NCI-H1930 (cell line): ENCODE data around the gene CUTA.

Experiments
- DNase-seq, 2 experiments: peaks; one replicate each; lab custom pipeline; 2025; lab: John Stamatoyannopoulos, UW

CUTA gene

DNA sequence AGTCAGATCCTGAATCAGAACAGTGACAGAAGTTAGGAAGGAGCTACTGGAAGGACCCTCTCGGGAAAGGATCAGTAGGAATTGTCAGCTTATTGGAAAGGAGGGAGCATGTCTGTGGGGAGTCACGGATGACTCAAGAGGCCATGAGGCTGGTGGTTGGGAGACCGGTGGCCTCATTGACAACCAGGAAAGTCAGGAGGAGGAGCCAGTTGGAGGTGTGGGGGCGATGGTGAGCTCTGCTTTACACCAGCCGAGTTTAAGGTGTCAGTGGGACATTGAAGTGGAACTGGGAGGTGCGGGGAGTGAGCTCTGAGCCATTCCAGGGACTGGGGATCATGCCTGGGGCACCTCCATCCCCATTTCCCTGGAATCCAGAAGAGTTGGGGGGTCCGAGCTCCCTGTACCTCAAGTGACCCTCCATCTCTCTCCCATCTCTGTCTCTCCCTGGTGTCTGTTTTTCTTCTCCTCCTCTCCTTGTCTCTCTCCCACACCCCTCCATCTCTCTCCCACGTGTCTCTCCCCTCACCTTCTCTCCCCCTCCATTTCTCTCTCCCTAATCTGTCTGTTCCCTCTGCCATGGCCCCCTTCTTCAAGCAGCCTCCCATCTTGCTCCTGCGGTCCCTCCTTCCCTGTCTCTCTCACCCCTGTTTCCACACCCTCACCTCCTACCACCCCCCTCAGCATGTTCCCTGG, 22.2 kb upstream of the CUTA start:
- no peak for DNase-seq

DNA sequence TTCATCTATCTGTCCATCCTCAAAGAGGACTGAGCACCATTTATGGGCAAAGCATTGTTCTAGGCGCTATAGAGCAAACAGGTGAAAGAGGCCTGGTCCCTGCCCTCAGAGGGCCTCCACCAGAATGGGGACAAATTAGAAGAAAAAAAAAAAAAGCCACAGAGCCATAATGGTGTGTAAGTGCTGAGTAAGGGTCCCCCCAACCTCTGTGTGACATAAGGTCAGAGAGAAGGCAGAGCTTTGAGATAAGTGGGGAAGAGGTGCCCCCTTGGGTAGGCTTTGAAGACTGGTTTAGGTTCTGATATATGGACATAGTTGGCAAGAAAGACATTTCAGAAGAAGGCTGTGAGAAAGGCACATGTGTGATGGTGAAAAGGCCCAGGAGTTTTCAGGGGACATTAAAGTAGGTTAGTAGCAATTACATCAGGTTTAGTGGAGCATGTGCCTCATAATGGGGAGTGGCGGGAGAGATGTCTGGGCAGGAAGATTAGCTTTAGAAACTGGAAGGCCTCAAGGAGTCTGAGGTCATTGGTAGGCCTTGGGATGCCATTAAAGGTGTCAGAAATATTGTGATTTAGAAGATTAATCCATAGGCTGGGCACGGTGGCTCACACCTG, 21.2 kb upstream of the CUTA start:
- no peak for DNase-seq

DNA sequence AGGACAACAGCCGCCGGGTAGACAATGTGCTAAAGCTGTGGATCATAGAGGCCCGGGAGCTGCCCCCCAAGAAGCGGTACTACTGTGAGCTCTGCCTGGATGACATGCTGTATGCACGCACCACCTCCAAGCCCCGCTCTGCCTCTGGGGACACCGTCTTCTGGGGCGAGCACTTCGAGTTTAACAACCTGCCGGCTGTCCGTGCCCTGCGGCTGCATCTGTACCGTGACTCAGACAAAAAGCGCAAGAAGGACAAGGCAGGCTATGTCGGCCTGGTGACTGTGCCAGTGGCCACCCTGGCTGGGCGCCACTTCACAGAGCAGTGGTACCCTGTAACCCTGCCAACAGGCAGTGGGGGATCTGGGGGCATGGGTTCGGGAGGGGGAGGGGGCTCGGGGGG, 19.8 kb upstream of the CUTA start:
- no peak for DNase-seq

DNA sequence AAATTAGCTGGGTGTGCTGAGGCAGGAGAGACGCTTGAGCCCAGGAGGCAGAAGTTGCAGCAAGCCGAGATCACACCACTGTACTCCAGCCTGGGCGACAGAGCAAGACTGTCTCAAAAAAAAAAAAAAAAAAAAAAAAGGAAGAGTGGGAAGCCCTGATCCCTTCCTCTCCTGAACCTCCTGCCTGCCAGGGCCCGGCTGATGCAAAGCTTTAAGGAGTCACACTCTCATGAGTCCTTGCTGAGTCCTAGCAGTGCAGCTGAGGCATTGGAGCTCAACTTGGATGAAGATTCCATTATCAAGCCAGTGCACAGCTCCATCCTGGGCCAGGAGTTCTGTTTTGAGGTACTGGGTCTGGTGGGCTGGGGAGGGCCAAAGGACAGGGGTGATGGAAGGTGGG, 17.1 kb upstream of the CUTA start:
- no peak for DNase-seq

DNA sequence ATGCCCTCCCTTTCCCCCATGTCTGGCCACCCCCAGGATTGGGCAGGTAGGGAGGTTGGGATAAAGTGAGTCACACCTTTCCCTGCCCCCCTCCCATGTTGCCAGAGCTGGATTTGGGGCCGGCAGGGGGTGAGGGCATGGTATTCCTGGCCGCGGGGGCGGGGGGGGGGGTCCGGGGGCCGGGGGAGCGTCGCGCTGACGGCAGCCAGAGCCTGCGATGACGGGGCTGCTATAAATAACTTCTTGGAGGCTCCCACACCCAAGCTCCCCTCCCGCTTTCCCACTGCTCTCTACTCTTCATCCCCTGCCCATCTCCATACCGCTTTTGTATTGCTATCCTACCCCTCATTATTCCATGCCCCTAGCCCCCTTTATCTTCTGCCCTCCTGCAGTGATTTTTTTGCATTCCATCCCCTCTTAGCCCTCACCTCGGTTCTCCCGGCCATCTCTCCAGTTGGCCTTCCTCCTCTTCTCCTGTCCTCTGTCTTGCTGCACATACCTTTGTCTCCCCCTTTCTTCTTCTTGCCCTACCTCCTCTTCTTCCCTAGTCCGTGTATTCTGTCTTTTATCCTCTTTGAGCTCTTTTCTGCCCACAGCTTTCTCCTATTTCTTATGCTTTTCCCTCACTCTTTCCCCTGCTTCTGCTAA, 15.8 kb upstream of the CUTA start:
- DNase-seq = no peak

DNA sequence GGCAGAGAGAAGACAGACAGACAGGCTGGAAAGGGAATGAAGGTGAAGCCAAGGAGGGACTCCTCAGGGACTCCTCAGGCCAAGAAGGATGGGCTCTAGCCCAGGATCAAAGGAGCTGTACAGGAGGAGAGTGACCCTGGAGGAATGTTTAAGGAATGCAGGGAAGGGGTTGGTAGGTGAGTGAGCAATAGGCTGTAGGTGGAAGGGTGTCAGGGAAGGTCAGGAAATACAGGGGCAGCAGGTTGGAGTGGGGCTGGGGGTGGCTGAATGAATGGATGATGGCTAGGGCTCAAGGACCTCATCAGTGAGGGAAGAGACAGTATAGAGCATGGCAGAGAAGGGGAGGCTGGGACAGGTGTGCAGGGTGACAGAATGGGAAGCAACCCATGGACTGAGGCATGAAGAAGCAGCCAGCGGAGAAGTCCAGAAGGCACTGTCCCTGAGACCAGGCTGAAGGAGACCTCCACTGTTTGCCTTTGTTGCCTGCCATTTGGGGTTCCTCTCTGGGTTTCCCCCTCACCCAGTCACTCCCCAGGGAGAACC, 15.2 kb upstream of the CUTA start:
- DNase-seq = no peak

DNA sequence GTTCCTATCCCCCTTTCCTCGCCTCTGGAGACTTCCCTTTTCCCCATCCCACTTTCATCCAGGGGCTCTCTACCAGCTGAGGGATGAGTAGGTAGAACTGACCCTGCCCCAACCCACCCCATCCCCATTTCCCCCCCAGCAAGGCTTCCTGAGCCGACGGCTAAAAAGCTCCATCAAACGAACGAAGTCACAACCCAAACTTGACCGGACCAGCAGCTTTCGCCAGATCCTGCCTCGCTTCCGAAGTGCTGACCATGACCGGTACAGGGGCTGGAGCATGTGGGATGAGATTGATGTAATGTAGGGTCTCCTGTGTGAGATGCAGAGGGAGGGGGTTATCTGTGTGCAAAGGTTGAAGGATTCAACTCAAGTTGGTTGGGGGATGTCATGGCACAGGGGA, 14.6 kb upstream of the CUTA start:
- DNase-seq = no peak

DNA sequence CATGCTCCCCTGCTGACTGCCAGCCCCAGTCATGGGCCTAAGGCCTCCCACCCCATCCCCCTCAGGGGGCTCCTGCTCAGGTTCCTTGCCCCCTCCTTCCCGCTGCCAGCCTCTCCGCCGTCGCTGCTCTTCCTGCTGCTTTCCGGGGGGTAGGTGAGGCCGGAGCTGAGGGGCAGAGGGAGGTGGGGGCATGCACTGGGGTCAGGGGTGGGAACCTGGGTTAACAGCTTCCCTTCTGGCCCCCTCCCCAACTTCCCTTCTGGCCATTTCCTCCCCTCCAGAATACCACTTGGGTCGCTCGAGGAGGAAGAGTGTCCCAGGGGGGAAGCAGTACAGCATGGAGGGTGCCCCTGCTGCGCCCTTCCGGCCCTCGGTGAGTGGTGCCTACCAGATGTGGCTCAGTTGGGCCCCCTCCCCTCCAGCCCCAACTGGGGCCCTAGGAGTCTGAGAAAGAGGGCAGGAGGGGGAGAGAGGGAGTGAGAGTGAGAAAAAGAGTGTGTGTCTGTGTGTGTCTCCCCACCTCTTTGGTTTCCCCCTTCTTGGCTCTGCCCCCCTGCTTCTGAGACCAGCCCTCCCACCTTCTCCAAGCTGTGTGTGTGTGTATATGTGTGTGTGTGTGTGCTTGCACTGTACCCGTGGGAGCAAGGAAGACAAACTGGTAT, 14.1 kb upstream of the CUTA start:
- DNase-seq = no peak

DNA sequence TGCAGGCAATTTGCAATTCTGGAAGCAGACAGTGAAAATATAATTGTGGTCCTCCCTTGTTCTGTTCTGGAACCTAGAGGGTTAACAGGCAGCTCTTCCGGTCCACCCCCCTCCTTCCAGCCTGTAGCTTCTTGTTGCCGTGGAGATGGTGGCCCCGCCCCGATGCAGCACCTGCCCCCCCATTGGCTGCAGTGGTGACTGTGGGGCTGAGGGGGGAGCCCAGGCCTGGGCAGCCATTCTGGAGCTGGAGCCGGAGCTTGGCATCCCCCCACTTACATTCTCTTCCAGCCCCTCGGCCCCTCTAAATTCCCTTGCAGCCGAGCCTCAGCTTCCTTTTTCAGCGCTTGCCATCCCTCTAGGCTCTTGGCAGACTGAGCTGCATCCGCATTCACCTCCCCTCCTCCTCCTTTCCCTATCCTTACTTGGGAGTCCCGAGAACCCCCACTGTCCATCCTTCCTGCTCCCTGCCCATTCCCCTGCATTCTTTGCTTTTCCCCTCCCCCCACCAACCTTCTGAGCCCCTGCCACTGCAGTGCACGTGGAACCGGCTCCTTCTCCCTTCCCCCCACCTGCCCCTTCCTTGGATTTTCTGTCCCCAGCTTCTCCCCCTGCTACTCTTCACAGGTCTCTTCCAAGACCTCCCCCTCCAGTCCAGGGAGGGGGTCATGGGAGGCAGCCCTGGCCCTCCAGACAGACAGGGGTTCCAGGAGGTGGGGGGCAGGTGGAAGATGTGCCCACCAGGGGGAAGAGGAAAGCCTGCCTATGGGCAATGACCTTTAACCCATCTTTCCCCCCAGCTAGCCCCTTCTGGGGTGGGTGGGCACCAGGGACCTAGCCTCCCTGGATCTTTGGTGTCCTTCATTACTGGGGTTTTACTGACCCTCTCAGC, 13.3 kb upstream of the CUTA start:
- peak; percentile 22 to 52 for DNase-seq

DNA sequence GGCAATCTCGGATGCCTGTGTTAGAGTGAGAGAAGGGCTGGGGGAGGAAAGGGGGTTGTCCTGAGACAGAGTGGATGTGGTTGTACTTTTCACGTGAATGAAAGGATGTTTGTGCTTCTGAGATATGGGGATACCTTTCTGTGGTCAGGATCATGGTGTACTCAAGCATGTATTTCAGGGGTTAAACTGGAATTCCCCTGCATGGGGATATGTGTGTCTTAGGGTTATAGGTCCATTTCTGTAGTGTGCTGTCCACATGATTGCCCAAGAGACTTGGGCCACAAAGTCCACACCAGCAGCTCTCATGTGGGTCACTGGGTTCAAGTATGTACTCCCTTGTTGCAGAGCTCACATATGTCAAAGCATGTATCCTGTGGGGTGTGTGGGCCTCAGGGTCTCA, 12.4 kb upstream of the CUTA start:
- DNase-seq = no peak

DNA sequence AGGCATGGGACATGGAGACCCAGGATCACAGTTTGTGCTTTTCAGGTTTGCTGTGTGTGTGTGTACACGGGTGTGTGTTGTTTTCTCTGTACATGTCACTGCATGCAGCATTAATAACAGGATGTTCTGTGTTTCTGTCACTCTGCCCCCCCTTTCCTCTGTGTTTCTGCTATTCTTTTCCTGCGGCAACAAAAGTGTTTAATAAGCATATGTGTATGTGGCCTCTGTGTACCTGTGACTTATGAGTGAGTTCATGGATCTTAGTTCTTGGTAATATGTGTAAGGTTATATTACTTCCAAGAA, 11.8 kb upstream of the CUTA start:
- DNase-seq = no peak

DNA sequence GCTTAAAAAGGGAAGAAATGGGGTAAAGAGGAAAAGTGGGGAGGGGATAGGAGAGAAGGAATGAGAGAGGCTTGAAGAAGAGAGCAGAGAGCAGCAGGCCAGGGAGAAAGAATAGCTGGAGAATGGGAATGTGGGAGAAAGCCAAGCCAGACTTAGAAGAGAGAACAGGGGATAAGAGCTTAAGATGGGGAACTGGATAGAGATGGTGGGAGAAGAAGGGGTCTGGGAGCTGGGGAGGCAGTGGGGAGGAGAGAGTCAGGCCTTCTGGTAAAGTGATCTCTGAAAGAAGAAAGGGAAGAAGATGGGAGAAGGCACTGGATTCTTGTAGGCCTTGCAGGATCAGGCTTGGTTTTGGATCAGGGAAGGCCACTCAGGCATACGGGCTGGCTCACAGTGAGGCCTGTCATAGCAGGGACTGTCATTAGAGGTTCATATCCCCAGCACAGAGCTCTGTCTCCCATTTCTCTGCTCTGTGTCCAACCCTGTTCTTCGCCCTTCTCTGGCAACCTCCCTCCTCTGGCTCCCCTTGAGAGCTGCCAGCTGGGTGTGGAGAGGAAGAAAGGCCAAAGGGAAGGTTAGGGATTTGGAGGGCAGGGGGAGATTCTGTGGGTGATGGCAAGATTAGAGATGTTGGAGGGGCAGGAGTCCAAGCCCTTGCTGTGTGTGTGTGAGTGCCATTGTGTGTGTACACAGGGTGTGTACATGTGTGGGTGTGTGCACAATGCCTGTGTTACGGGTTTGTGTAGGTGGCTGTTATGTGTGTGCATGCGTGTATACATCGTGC, 11.3 kb upstream of the CUTA start:
- DNase-seq = no peak

DNA sequence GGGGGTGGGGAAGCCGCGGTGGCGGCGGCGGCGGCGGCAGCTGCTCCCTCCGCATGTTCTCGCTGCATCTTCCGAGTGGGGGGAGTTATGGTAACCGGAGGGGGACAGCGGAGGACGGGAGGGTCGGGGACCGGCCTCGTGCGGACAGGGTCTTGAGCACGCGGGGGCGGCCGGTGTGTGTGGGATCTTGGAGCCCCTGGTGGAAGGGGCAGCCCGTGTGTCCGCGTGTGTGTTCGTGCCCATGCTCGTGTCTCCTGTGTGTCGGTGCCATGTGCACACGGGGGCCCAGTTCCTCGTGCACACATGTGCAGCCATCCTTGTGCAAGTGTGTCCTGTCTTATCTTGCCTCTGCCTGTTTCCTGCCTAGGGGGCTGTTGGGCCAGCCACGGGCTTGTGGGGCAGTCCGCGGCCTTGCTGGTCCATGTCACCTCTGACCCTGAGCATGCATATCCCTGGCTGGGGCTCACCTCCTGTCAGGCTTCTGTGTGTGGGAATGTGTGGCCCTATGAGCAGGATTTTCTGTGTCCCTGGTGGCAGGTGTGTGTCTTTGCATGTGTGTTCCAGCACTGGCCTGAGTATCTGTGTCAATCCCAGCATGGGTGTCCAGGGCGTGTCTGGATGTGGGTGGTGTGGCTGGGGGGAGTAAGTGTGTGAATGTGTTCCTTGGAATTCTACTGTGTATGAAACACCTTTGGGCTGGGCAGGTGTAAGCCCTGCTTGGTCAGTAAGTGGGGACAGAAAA, 10.5 kb upstream of the CUTA start:
- DNase-seq = peak in 1 of 2 experiments; percentile 16

DNA sequence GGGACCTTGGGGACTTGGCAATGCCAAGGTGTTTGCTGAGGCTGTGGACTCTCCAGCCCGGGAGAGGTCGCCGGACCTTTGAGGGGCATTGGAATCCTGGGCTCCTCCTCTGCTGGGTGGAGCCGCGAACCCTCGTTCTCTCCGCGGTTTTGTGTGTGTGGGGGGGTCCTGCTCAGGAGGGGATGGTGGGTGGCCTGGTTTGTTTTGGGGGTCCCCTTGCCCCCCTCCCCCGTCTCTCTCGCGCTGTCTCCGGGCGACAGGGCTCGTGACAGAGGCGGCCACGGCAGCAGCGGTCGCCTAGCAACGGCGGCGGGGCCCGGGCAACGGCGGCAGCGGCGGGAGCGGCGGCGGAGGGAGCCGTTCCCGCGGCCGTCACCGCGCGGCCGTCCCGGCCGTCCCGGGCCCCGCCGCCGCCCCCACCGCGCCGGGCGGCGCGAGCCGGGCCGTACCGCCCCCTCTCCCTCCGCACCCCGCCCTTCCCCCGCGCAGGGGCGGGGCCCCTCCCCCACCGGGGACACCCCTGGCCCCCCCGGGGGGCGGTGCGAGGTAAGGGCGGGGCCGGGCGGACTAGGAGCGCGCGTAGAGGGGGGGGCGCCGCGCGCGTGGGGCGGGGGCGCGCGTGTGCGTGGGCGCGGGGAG, 9.8 kb upstream of the CUTA start:
- peak; percentile 27 to 53 for DNase-seq

DNA sequence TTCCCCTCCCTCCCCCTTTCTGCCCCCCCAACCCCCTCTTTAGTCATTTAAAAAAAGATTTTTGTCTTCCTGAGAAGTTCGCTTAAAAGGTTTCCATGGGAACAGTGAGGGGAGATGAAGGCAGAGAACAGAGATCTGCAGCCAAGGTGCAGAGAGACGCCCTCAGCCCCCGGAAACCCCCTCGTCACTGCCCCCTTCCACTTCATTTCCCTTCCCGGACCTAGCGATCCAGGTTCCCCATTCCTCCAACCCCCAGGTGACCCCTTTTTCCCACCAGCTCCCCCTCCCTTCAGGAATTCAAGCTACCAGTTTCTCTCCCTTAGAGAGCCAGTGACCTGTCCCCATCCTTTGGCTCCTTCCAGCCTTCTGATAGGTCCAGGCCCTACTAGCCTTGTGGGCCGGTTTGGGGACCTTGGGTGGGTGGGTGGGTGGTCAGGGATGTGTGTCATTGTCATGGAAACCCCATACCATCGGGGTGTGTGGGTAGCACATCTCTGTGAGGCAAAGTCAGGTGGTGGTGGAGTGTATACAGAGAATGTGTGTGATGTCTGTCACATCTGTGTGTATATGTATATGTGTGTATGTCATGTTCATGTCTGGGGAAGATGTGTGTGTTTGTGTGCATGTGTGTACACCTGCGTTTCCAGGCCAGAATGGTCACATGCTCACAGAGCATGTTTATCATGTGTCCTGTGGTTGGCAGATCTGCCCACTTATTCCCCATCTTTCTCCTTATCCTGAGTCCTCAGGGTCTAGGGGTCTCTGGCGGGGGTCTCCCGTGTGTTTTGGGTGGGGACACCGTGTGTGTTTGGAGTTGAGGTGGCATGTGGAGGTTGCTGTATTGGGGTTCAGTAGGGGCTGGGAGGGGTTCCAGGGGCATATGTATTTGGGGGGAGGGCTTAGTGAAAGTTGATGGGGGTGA, 8.9 kb upstream of the CUTA start:
- DNase-seq = no peak

DNA sequence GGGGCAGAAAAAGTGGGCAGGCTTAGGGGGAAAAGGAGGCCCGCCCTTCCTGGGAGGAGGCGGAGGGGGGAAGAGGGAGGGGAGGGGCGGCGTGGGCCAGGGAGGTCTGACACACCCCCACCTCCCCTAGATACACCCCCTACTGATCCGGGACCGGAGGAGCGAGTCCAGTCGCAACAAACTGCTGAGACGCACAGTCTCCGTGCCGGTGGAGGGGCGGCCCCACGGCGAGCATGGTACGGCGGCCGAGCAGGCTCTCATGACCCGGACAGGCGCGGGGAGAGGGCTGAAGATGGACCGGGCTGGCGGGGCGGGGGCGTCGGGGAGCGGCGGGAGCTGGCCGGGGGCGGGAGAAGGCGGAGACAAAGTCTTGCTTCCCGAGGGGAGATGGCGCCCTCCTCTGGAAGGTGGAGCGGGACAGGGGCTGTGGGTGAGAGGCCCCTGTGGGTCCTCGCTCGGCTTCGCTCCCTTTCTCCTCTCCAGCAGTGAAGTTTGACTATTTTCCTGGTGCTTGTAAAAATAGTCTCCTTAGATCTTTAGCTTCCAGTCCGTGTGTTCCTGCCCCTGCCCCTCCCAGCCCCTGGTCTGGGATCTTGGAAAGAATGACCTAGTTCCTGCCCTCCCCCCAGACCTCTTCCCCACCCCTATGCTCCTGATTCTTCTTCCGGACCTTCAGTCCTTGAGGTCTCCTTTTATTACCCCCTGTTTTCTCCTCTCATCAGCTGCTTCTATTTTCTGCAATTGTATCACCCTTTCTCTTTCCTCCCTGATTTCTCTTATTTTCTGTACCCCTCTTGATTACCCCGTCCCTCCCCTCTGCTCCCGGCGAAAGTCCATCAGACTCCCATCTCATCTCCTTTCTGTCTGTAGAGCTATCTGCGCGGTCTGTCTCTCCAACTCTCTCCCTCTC, 8.0 kb upstream of the CUTA start:
- DNase-seq = peak; percentile 70 to 83

DNA sequence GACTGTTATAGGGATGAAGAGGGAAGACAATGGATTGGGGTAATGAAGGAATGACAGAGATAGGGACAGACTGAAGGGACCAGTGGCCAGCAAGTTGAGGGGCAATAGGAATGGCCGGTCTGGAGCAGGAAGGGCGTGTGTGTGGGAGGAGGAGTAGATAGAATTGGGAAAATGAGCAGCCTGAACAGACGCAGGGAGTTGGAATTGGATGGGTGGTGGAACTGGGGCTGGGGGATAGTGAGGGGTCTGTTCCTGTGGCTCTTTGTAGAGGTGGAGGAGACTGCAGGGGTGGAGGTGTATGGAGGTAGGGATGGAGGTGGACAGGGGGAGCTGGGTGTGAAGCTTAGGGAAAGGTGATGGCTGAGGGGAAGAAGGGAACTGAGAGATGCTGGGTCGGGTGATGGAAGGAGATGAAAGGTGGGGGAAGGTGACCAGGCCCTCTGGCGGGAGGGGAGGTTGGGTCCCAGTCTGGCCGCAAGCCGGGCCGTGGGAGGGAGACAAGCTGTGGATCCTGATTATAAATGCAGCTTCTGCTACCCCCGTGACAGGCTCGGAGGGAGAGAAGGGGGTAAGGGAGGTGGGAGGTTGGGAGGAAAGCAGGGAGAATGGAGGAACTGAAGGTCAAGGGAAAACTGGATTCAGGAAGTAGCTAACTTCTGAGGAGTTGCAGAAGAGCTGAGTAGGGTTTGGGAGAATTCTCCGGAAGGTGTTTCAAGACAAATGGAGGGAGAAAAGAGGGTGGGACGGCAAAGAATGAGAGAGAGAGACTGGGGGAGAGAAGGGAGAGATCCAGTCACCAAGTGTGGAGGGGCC, 7.2 kb upstream of the CUTA start:
- no peak for DNase-seq
